ENCODE measurements around the gene ZNF780B. TPM values are rescaled to one million over a fixed set of nuclear protein-coding genes. Genes with fewer than 3 reads are reported as not detected.

Gene ZNF780B
- total and polyA plus RNA-seq, 2 of the 8 experiments (the other 6 are each of a cell fraction or from before 2014, with no cell fraction given) = 3.1 to 22.4 TPM

DNA sequence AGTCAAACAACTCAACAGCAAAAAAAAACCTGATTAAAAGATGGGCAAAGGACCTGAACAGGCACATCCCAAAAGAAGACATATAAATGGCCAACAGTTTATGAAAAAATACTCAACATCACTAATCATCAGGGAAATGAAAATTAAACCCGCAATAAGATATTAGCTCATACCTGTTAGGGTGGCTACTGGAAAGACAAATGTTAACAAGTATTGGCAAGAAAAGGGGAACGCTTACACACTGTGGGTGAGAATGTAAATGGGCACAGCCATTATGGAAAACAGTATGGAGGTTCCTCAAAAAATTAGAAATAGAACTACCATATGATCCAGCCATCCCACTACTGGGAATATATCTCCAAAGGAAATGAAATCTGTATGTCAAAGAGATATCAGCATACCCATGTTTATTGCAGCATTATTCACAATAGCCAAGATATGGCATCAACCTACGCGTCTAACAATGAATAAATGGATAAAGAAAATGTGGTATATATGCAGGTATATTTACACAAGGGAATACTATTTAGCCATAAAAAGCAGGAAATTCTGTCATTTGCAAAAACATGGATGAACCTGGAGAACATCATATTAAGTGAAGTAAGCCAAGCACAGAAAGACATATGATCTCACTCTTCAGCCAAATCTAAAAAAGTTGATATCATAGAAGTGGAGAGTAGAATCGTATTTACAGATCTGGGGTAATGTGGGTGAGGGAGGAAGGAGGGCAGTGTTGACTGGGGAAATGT is 32.4 kb upstream of the ZNF780B start (continued):
- no peak for TF ChIP-seq CHD7 (IDR thresholded peaks at IDR 0.05; ENCODE audit: insufficient replicate concordance, low read length)

All from H1 (cell line).